ENCODE measurements around the gene UBQLN4.
"Not testable (repeated sequence)": the region's sequence is repeated elsewhere in the genome, so short reads cannot be mapped to it uniquely, and the experiment has no call there.

UBQLN4 gene

GRCh38 chr1:156080863-156081179 is 27.2 kb upstream of the UBQLN4 start:
- no peak for DNase-seq

- no peak for DNase-seq
Observed at GRCh38 chr1:156080241-156080862, 26.8 kb upstream of the UBQLN4 start.

- DNase-seq, result no peak
Observed at GRCh38 chr1:156079762-156080161, 26.2 kb upstream of the UBQLN4 start.

GRCh38 chr1:156078728-156079127 is 25.1 kb upstream of the UBQLN4 start:
- no peak for DNase-seq

GRCh38 chr1:156077430-156077760 is 23.8 kb upstream of the UBQLN4 start:
- DNase-seq, result no peak

GRCh38 chr1:156076609-156077429 is 23.2 kb upstream of the UBQLN4 start:
- DNase-seq, result no peak

GRCh38 chr1:156075775-156076204 is 22.2 kb upstream of the UBQLN4 start:
- no peak for DNase-seq

GRCh38 chr1:156075162-156075561 is 21.6 kb upstream of the UBQLN4 start:
- DNase-seq, result no peak

GRCh38 chr1:156074661-156075060 is 21.1 kb upstream of the UBQLN4 start:
- no peak for DNase-seq

GRCh38 chr1:156073740-156074139 is 20.1 kb upstream of the UBQLN4 start:
- DNase-seq, result no peak

- no peak for DNase-seq
Observed at GRCh38 chr1:156073110-156073687, 19.6 kb upstream of the UBQLN4 start.

GRCh38 chr1:156072251-156072650 is 18.7 kb upstream of the UBQLN4 start:
- DNase-seq, result no peak

- not testable (repeated sequence) for DNase-seq
Observed at GRCh38 chr1:156071332-156071816, 17.8 kb upstream of the UBQLN4 start.

GRCh38 chr1:156070548-156070947 is 16.9 kb upstream of the UBQLN4 start:
- no peak for DNase-seq

- no peak for DNase-seq
Observed at GRCh38 chr1:156069490-156070455, 16.2 kb upstream of the UBQLN4 start.

GRCh38 chr1:156067262-156067661 is 13.7 kb upstream of the UBQLN4 start:
- DNase-seq, result no peak

- DNase-seq, result no peak
Observed at GRCh38 chr1:156065871-156066270, 12.3 kb upstream of the UBQLN4 start.

- no peak for DNase-seq
Observed at GRCh38 chr1:156065212-156065611, 11.6 kb upstream of the UBQLN4 start.

- DNase-seq, result no peak
Observed at GRCh38 chr1:156064615-156065014, 11.0 kb upstream of the UBQLN4 start.

- DNase-seq, result no peak
Observed at GRCh38 chr1:156063997-156064285, 10.3 kb upstream of the UBQLN4 start.

- DNase-seq, result no peak
Observed at GRCh38 chr1:156062189-156062588, 8.6 kb upstream of the UBQLN4 start.

- no peak for DNase-seq
Observed at GRCh38 chr1:156060937-156061636, 7.5 kb upstream of the UBQLN4 start, which contains the start of gene RAB25. RAB25 (plus strand) TSS chr1:156061160; CDS start chr1:156061401, 241 bp downstream.

All from CD4-positive, alpha-beta T cell treated with Interleukin-17A for 1 hour (primary cell).